Measurements from ENCODE around the gene SLC25A21. TPM values are rescaled to one million over a fixed set of nuclear protein-coding genes. Genes with fewer than 3 reads are reported as not detected.

SLC25A21 gene
- total RNA-seq, 1 experiment from 2014 or later: 7.1 TPM

DNA sequence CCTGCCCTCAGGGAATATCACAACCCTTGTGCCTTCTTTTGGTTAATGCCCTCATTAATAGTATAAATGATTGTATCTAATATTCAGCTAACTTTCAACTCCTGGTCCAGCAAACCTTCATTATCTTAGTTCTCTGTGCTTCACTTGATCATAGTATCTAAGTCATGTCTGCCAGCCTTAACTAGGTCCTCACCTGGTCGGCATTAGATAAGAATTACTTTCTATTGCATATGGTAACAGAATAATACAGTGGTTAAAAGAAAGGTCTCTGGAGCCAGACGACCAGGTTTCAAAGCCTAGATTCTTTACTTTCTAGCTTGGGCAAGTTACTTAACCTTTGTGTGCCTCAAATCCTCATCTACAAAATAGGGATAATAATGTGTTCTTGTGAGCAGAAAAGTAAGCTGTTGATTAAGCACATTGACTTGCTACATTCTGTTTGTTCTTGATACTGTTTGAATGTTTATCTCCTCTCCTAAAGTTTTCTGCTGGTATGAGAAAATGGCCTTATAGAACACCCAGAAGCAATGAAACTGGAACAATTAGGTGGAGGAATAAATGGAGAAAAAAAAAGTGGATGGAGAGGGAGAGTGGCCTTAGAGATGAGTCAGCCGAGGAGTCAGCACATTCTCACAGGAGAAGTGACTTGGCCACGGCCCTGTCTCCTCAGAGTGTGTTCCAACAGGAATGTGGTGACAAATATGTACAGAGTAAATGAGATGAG lies 176.1 kb downstream of the SLC25A21 start:
- H3K9ac ChIP-seq (ENCODE audit: extremely low read depth, insufficient read length, low read length): no peak overlapping the region
- H2BK15ac ChIP-seq (ENCODE audit: low read depth, low read length): no peak overlapping the region
- no peak overlapping the region for H3K4me2 ChIP-seq (ENCODE audit: insufficient read depth, insufficient read length, low read length)
- H3K18ac ChIP-seq (ENCODE audit: insufficient read length, low read depth, low read length): no peak overlapping the region
- no peak overlapping the region for H3K23ac ChIP-seq (ENCODE audit: insufficient read length, low read depth, low read length)
- H3K9me3 Mint-ChIP-seq: no peaks in the 10 kb centered on the region
- no peaks in the 10 kb centered on the region for H3K36me3 Mint-ChIP-seq (ENCODE audit: insufficient read depth in 1 of 3, low read depth in 3 of 3)
- H3K4me3 Mint-ChIP-seq: no peak overlapping the region
- no peak overlapping the region for H2BK12ac ChIP-seq (ENCODE audit: insufficient read length, low read depth, low read length)
- no peaks in the 10 kb centered on the region for H3K23me2 ChIP-seq (ENCODE audit: insufficient read length, low read depth, low read length, poor library complexity, severe bottlenecking)
- H3K4me1 ChIP-seq (ENCODE audit: insufficient read depth, low read length): no peaks in the 10 kb centered on the region; the same call in 1 of the 2 replicates
- H3K27ac ChIP-seq (ENCODE audit: insufficient read length, low read depth, low read length): no peak overlapping the region
- H3T11ph ChIP-seq (ENCODE audit: low read length): no peak overlapping the region
- no peaks in the 10 kb centered on the region for H4K20me1 ChIP-seq (ENCODE audit: control insufficient read depth, insufficient read depth, insufficient read length)
- WGBS (ENCODE audit: extremely low coverage, insufficient read length, low lambda C conversion rate): no CpG with 5 or more reads among the region's 4 CpGs
- no peaks in the 10 kb centered on the region for H3K27me3 Mint-ChIP-seq (ENCODE audit: low read depth)
- H2BK5ac ChIP-seq (ENCODE audit: insufficient read length, low read length): no peak overlapping the region
- no peaks in the 10 kb centered on the region for H3K79me1 ChIP-seq (ENCODE audit: insufficient read depth, low read depth, low read length, poor library complexity, severe bottlenecking)
- TF ChIP-seq, protein P1, sequence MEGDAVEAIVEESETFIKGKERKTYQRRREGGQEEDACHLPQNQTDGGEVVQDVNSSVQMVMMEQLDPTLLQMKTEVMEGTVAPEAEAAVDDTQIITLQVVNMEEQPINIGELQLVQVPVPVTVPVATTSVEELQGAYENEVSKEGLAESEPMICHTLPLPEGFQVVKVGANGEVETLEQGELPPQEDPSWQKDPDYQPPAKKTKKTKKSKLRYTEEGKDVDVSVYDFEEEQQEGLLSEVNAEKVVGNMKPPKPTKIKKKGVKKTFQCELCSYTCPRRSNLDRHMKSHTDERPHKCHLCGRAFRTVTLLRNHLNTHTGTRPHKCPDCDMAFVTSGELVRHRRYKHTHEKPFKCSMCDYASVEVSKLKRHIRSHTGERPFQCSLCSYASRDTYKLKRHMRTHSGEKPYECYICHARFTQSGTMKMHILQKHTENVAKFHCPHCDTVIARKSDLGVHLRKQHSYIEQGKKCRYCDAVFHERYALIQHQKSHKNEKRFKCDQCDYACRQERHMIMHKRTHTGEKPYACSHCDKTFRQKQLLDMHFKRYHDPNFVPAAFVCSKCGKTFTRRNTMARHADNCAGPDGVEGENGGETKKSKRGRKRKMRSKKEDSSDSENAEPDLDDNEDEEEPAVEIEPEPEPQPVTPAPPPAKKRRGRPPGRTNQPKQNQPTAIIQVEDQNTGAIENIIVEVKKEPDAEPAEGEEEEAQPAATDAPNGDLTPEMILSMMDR (conservative IDR thresholded peaks at IDR 0.05): no peak
- no peak overlapping the region for H3K14ac ChIP-seq (ENCODE audit: insufficient read depth, low read length)
- H2BK20ac ChIP-seq (ENCODE audit: low read depth, low read length, poor library complexity, severe bottlenecking): no peak overlapping the region
- no peak overlapping the region for H3K27ac Mint-ChIP-seq
- H3K79me2 ChIP-seq (ENCODE audit: insufficient read depth, low read length): no peaks in the 10 kb centered on the region
- no peak overlapping the region for H4K8ac ChIP-seq (replicated peaks; ENCODE audit: insufficient read length, low read depth, low read length)
- no peak overlapping the region for H3K4ac ChIP-seq (ENCODE audit: low read depth, low read length)
- no peaks in the 10 kb centered on the region for H3K9me3 ChIP-seq (ENCODE audit: control insufficient read depth, low read depth, low read length)
- H3K4me1 Mint-ChIP-seq: no peaks in the 10 kb centered on the region
- H2AFZ ChIP-seq (ENCODE audit: low read length): no peak overlapping the region
- H2AK5ac ChIP-seq (ENCODE audit: insufficient read length, low read length): no peak overlapping the region
- no peak overlapping the region for H3K56ac ChIP-seq (ENCODE audit: insufficient read length, low read depth, low read length)
- no peaks in the 10 kb centered on the region for H3K27me3 ChIP-seq (ENCODE audit: insufficient read depth, low read length)
- no peak overlapping the region for H4K5ac ChIP-seq (ENCODE audit: insufficient read length, low read depth, low read length)
- no peak for DNase-seq
- no peak overlapping the region for H4K91ac ChIP-seq (ENCODE audit: insufficient read length, low read depth, low read length)
- no peak overlapping the region for H2BK120ac ChIP-seq (ENCODE audit: low read depth, low read length, poor library complexity, severe bottlenecking)

Measured in H9 (cell line).